GM12878 (cell line): Measurements from ENCODE around the gene PROCA1. TPM values are rescaled to one million over a fixed set of nuclear protein-coding genes. Genes with fewer than 3 reads are reported as not detected.

Source experiments
- BHLHE40 ChIP-seq, 2 experiments: fragments of 450-650 bp in 1 of 2; IDR thresholded peaks; 2 replicates each; pipeline ENCODE4 v1.6.1; 2011 to 2017; ENCODE audit warnings: low read depth in 2 of 2, borderline replicate concordance in 1 of 2, improper control_type of control experiment in 1 of 2, low read length in 1 of 2, mild to moderate bottlenecking in 1 of 2
- CHD2 ChIP-seq: IDR thresholded peaks from 2 replicates; pipeline ENCODE4 v1.6.1; 2011; ENCODE audit warnings: low read depth, low read length, improper control_type of control experiment, borderline replicate concordance
- GATAD2B ChIP-seq: fragments of 450-650 bp; conservative IDR thresholded peaks from 2 replicates; pipeline ENCODE4 v1.6.1; 2017; ENCODE audit warnings: low read depth, mild to moderate bottlenecking, moderate library complexity
- IKZF2 ChIP-seq, 2 experiments: fragments of 450-650 bp; IDR thresholded peaks; 2 replicates each; pipeline ENCODE4 v1.6.1; 2017; ENCODE audit warnings: mild to moderate bottlenecking in 2 of 2, moderate library complexity in 2 of 2
- JUNB ChIP-seq: IDR thresholded peaks from 2 replicates; pipeline ENCODE4 v1.6.1; 2016; ENCODE audit warnings: antibody characterized with exemption, mild to moderate bottlenecking
- NFXL1 ChIP-seq: fragments of 450-650 bp; IDR thresholded peaks from 2 replicates; pipeline ENCODE4 v1.6.1; 2017; ENCODE audit warnings: antibody characterized with exemption, mild to moderate bottlenecking, borderline replicate concordance
- NFYA ChIP-seq: IDR thresholded peaks from 2 replicates; pipeline ENCODE4 v1.6.1; 2011; ENCODE audit warnings: low read depth, mild to moderate bottlenecking, low read length, improper control_type of control experiment, borderline replicate concordance
- PAX5 ChIP-seq: IDR thresholded peaks from 2 replicates; pipeline ENCODE4 v1.6.1; 2011; ENCODE audit warnings: low read depth, low read length, borderline replicate concordance
- POLR2AphosphoS5 ChIP-seq: IDR thresholded peaks from 2 replicates; pipeline ENCODE4 v1.6.1; 2011; ENCODE audit warnings: mild to moderate bottlenecking, low read length, inconsistent platforms
- RB1 ChIP-seq: fragments of 450-650 bp; formaldehyde crosslinking; IDR thresholded peaks from 2 replicates; pipeline ENCODE4 v1.6.1; 2017; ENCODE audit warnings: mild to moderate bottlenecking, borderline replicate concordance
- RELA ChIP-seq: fragments of 450-650 bp; IDR thresholded peaks from 2 replicates; pipeline ENCODE4 v1.8.0; 2014; ENCODE audit warnings: borderline replicate concordance; ENCODE audit not compliant: partially characterized antibody
- RELB ChIP-seq: fragments of 450-650 bp; IDR thresholded peaks from 2 replicates; pipeline ENCODE4 v1.6.1; 2017; ENCODE audit warnings: low read depth, mild to moderate bottlenecking, moderate library complexity
- SIN3A ChIP-seq: IDR thresholded peaks from 2 replicates; pipeline ENCODE4 v1.6.1; 2012; ENCODE audit warnings: low read depth, low read length, improper control_type of control experiment
- WRNIP1 ChIP-seq: IDR thresholded peaks from 2 replicates; pipeline ENCODE4 v1.6.1; 2011; ENCODE audit warnings: low read depth, low read length, improper control_type of control experiment, borderline replicate concordance
- ZNF384 ChIP-seq: IDR thresholded peaks from 2 replicates; pipeline ENCODE4 v1.6.1; 2012; ENCODE audit warnings: low read depth, mild to moderate bottlenecking, low read length, improper control_type of control experiment, borderline replicate concordance
- ZNF592 ChIP-seq: fragments of 450-650 bp; IDR thresholded peaks from 2 replicates; pipeline ENCODE4 v1.6.1; 2017; ENCODE audit warnings: mild to moderate bottlenecking, moderate library complexity
- polyA plus RNA-seq, 11 experiments: library from polyadenylated mRNA; depleted of rRNA in 4 of 11; unstranded in 6 of 11; stranded (reverse) in 5 of 11; fragments of >200 nt; fragmentation: Nextera tagmentation in 4 of 11; fragmentation: Illumina TruSeq in 1 of 11; extraction: Ambion mirVana in 4 of 11; extraction: Trizol in 1 of 11; gene quantifications; 1 replicate in 1 of 11; 2 replicates in 10 of 11; pipeline versions ENCODE4 v1.2.1 to v1.2.3, GENCODE V29; 2011 to 2016; ENCODE audit warnings: inconsistent platforms in 2 of 11, missing spikeins in 2 of 11, low read depth in 1 of 11
- total RNA-seq, 4 experiments: library from RNA; depleted of rRNA in 3 of 4; stranded (reverse); fragments of >200 nt in 3 of 4; fragmentation: Illumina TruSeq in 1 of 4; extraction: Trizol in 1 of 4; gene quantifications; 2 replicates each; pipeline versions ENCODE4 v1.2.1 to v1.2.3, GENCODE V29; 2013 to 2021
- TF ChIP-seq, protein P1 (sequence below): fragments of 450-650 bp; IDR thresholded peaks from 2 replicates; pipeline ENCODE4 v1.6.1; 2018; ENCODE audit warnings: borderline replicate concordance, mild to moderate bottlenecking; ENCODE audit not compliant: partially characterized antibody

The PROCA1 gene
- total and polyA plus RNA-seq, 10 of the 15 experiments (the other 5 are each of a cell fraction or from before 2014, with no cell fraction given), result 0.35 to 4.8 (median 1.4) TPM

DNA sequence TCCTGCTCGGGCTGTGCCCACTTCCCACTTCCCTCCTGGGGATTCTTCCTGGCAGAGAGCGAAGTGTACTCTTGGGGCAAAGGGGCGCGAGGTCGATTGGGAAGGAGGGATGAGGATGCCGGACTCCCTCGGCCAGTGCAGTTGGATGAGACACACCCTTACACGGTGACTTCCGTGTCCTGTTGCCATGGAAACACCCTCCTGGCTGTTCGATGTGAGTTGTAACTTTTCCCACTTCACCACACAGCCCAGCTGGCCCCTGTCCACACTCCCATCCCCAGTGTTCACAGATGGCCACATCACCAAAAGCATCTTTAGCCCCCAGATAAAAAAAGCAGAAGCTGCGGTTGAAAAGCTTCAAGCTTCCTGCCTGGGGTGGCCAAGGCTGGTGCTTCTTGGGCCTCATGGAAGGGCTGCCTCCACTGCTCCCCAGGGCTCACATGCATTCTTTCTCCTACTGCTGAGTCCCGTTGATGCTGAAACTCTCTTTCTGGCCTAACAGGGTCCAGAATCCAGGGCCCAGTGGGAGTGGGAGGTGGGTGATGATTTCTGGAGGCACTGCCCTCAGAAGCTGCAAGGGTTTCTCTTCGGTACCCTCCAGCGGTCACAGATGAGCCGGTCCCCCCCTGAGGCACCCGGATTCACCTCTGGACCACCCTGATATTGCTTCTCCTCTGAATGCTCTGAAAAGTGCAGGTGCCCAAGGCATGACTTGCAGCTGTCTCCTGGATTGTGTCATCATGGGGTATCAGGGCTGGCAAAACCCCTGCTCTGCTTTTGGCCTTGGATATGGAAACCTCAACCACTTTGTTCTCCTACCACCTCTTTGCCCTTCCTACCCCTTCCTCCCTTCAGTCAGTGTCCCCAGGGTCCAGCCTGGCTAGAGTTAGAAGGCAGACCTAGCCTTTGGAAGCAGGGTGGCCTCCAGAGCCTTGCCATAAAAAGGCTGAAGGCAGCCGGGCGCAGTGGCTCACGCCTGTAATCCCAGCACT is 30.0 kb upstream of the PROCA1 start (continued):
- TF ChIP-seq RELB (peak; percentile 71; the same call in 1 of the 2 replicates), RB1 (no peak; the same call in 1 of the 2 replicates), NFYA (no peak), NFXL1 (no peak), JUNB (no peak), RELA (no peak), GATAD2B (peak; percentile 70), ZNF592 (0 out of 2 replicates have a peak, but pooled peaks have one; percentile 29), IKZF2 (IDR thresholded peaks at IDR 0.05) (peak; percentile 87 to 89), ZNF384 (no peak; the same call in 1 of the 2 replicates), PAX5 (0 out of 2 replicates have a peak, but pooled peaks have one; percentile 30), BHLHE40 (IDR thresholded peaks at IDR 0.05; ENCODE audit: borderline replicate concordance in 1 of 2, low read depth in 2 of 2, low read length in 1 of 2) (peak in 1 of 2 experiments; percentile 43; a peak in 1 of 4 replicates), POLR2AphosphoS5 (peak; percentile 60; the same call in 1 of the 2 replicates), SIN3A (peak; percentile 19; the same call in 1 of the 2 replicates), WRNIP1 (no peak), CHD2 (peak; percentile 24; the same call in 1 of the 2 replicates)
- TF ChIP-seq, protein P1, sequence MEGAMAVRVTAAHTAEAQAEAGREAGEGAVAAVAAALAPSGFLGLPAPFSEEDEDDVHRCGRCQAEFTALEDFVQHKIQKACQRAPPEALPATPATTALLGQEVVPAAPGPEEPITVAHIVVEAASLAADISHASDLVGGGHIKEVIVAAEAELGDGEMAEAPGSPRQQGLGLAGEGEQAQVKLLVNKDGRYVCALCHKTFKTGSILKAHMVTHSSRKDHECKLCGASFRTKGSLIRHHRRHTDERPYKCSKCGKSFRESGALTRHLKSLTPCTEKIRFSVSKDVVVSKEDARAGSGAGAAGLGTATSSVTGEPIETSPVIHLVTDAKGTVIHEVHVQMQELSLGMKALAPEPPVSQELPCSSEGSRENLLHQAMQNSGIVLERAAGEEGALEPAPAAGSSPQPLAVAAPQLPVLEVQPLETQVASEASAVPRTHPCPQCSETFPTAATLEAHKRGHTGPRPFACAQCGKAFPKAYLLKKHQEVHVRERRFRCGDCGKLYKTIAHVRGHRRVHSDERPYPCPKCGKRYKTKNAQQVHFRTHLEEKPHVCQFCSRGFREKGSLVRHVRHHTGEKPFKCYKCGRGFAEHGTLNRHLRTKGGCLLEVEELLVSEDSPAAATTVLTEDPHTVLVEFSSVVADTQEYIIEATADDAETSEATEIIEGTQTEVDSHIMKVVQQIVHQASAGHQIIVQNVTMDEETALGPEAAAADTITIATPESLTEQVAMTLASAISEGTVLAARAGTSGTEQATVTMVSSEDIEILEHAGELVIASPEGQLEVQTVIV, result no peak
